ENCODE measurements around the gene CGB3. TPM values are rescaled to one million over a fixed set of nuclear protein-coding genes. Genes with fewer than 3 reads are reported as not detected.
"Not testable (repeated sequence)": the region's sequence is repeated elsewhere in the genome, so short reads cannot be mapped to it uniquely, and the experiment has no call there.

CGB3 gene
- total RNA-seq (2021; ENCODE audit: unreplicated experiment) = not detected
- polyA plus RNA-seq (2012) = not detected in 2 replicates
- Bru-seq, nascent RNA = percentile 15 among the genes with signal in this experiment
- BruChase-seq, experiment 1, labeled RNA remaining after a 6-hour chase = not detected
- not detected for BruChase-seq, experiment 2, labeled RNA remaining after a 2-hour chase
- long read RNA-seq = 0 reads

- H3K79me2 ChIP-seq (ENCODE audit: insufficient read depth, low read length); ATAC-seq; DNase-seq (ENCODE audit: low read depth, low spot score); CTCF ChIA-PET; H3K4me3 ChIP-seq (replicated peaks in 1 of 2; ENCODE audit: low read depth in 1 of 2, low read length in 2 of 2); H4K20me1 ChIP-seq (ENCODE audit: insufficient read depth); H3K36me3 ChIP-seq (ENCODE audit: control insufficient read depth in 1 of 2, insufficient read depth in 2 of 2, low read length in 2 of 2); BruUV-seq (replicated peaks); H3K9me2 ChIP-seq (ENCODE audit: insufficient read depth); H3K27ac ChIP-seq (ENCODE audit: low read depth, low read length); intact Hi-C loops (cut with micrococcal nuclease); H2AFZ ChIP-seq (ENCODE audit: low read depth, low read length, poor library complexity, severe bottlenecking); H3K9ac ChIP-seq (ENCODE audit: low read length); H3K4me2 ChIP-seq (ENCODE audit: low read length); RAD21 ChIA-PET (ENCODE audit: low non-redundant PET in 1 of 2, low total read pairs in 2 of 2, uncharacterized antibody in 2 of 2, unreplicated experiment in 2 of 2); H3K27me3 ChIP-seq (ENCODE audit: insufficient read depth, low read length); POLR2A ChIA-PET; H3K9me3 ChIP-seq (ENCODE audit: control insufficient read depth in 1 of 2, insufficient read depth in 1 of 2, low read depth in 1 of 2, low read length in 2 of 2): not testable (repeated sequence)
- H3K4me1 ChIP-seq (ENCODE audit: control insufficient read depth in 1 of 2, insufficient read depth in 2 of 2, low read length in 2 of 2) = peaks cover 26 to 32% of the 10 kb centered on the region in 2 experiments
Observed at GRCh38 chr19:49024233-49024632, at the start of gene CGB3. TSS of gene CGB3 (minus strand) at chr19:49024333. CDS start at chr19:49023971, 362 bp downstream.

GRCh38 chr19:49071860-49072547, 47.9 kb upstream of the CGB3 start:
- Histone ChIP-seq H3K9ac (ENCODE audit: low read length) (no peak overlapping the region), H3K9me3 (ENCODE audit: control insufficient read depth in 1 of 2, insufficient read depth in 1 of 2, low read depth in 1 of 2, low read length in 2 of 2) (no peaks in the 10 kb centered on the region), H3K4me3 (replicated peaks in 1 of 2; ENCODE audit: low read depth in 1 of 2, low read length in 2 of 2) (no peak overlapping the region), H3K27ac (ENCODE audit: low read depth, low read length) (no peak overlapping the region), H3K9me2 (ENCODE audit: insufficient read depth) (no peaks in the 10 kb centered on the region), H4K20me1 (ENCODE audit: insufficient read depth) (no peaks in the 10 kb centered on the region), H3K27me3 (ENCODE audit: insufficient read depth, low read length) (no peaks in the 10 kb centered on the region), H3K4me1 (ENCODE audit: control insufficient read depth in 1 of 2, insufficient read depth in 2 of 2, low read length in 2 of 2) (peaks cover 17 to 19% of the 10 kb centered on the region in 2 experiments), H3K4me2 (ENCODE audit: low read length) (no peak overlapping the region), H3K79me2 (ENCODE audit: insufficient read depth, low read length) (no peaks in the 10 kb centered on the region), H3K36me3 (ENCODE audit: control insufficient read depth in 1 of 2, insufficient read depth in 2 of 2, low read length in 2 of 2) (no peaks in the 10 kb centered on the region), H2AFZ (ENCODE audit: low read depth, low read length, poor library complexity, severe bottlenecking) (no peak overlapping the region)
- ATAC-seq = no peak
- no peak for DNase-seq (ENCODE audit: low read depth, low spot score)
- ChIA-PET CTCF (no interaction called here), RAD21 (ENCODE audit: low non-redundant PET in 1 of 2, low total read pairs in 2 of 2, uncharacterized antibody in 2 of 2, unreplicated experiment in 2 of 2) (no interaction called here), POLR2A (no interaction called here)
- BruUV-seq (replicated peaks) = no TSS peak
- no peak for TF ChIP-seq SRF (IDR thresholded peaks at IDR 0.05; ENCODE audit: low read depth)
- TF ChIP-seq REST (IDR thresholded peaks at IDR 0.05; ENCODE audit: low read depth) = no peak
- no peak for TF ChIP-seq MAX (IDR thresholded peaks at IDR 0.05)
- no peak for TF ChIP-seq SIN3A (IDR thresholded peaks at IDR 0.05; ENCODE audit: low read depth)
- no peak for TF ChIP-seq POLR2A (IDR thresholded peaks at IDR 0.05; ENCODE audit: borderline replicate concordance, extremely low read depth, insufficient read depth, insufficient read length)
- TF ChIP-seq POLR2AphosphoS5 (IDR thresholded peaks at IDR 0.05; ENCODE audit: low read depth, low read length) = no peak
- intact Hi-C loops (cut with micrococcal nuclease) = no loop called here

All from HCT116 (cell line).